CD4-positive, alpha-beta T cell (primary cell): ENCODE data around the gene ARHGEF25. TPM values are rescaled to one million over a fixed set of nuclear protein-coding genes. Genes with fewer than 3 reads are reported as not detected.

Experiments
- ATAC-seq: fragments of 200-7000 bp; cut with Tn5 transposase; one replicate; pipeline ENCODE4 v1.10.0; 2022; ENCODE audit warnings: mild to moderate bottlenecking; ENCODE audit not compliant: poor library complexity
- CTCF ChIA-PET: fragments of 350-600 bp; sonication (Branson Sonifier 250); formaldehyde crosslinking; loops from one replicate; lab custom pipeline; 2021; ENCODE audit warnings: antibody characterized with exemption, inconsistent platforms; lab: Charles Lee
- POLR2A ChIA-PET: fragments of 350-600 bp; sonication (Branson Sonifier 250); formaldehyde crosslinking; loops from one replicate; lab custom pipeline; 2021; ENCODE audit warnings: antibody characterized with exemption, inconsistent platforms; lab: Charles Lee
- DNase-seq, 14 experiments: peaks; one replicate each; pipeline ENCODE4 v3.0.0-alpha.2; 2013 to 2020; ENCODE audit warnings: mixed read lengths in 2 of 14
- H3K27ac ChIP-seq, 2 donors: one replicate each; pipeline versions ENCODE4 v1.5.1 to v1.7.0; 2013; ENCODE audit warnings: low read length in 2 of 2, low read depth in 1 of 2, mild to moderate bottlenecking in 1 of 2
- H3K27me3 ChIP-seq, 2 experiments: 1 replicate in 1 of 2; 2 replicates in 1 of 2; pipeline versions ENCODE4 v1.6.1 to v1.7.0; 2013; ENCODE audit warnings: low read length in 2 of 2, control low read depth in 1 of 2, mild to moderate bottlenecking in 1 of 2, moderate library complexity in 1 of 2; ENCODE audit not compliant: insufficient read depth in 2 of 2, control insufficient read depth in 1 of 2
- H3K36me3 ChIP-seq: one replicate; pipeline ENCODE4 v1.6.1; 2013; ENCODE audit warnings: low read length, control low read depth; ENCODE audit not compliant: insufficient read depth
- H3K4me1 ChIP-seq: one replicate; pipeline ENCODE4 v1.6.1; 2013; ENCODE audit warnings: low read length, control low read depth; ENCODE audit not compliant: insufficient read depth
- H3K4me3 ChIP-seq: one replicate; pipeline ENCODE4 v1.5.1; 2013; ENCODE audit warnings: mild to moderate bottlenecking, low read length, moderate library complexity
- H3K9me3 ChIP-seq, 2 experiments: 1 replicate in 1 of 2; 2 replicates in 1 of 2; pipeline versions ENCODE4 v1.6.1 to v1.7.0; 2013; ENCODE audit warnings: low read length in 2 of 2, mild to moderate bottlenecking in 2 of 2, control low read depth in 1 of 2, moderate library complexity in 1 of 2; ENCODE audit not compliant: control insufficient read depth in 1 of 2, insufficient read depth in 1 of 2
- H3K27ac Mint-ChIP-seq: one replicate; pipeline ENCODE4 v1.8.0; 2020; ENCODE audit warnings: mixed read lengths
- H3K27me3 Mint-ChIP-seq: one replicate; pipeline ENCODE4 v1.8.0; 2021; ENCODE audit warnings: mixed read lengths
- H3K36me3 Mint-ChIP-seq: one replicate; pipeline ENCODE4 v1.8.0; 2021; ENCODE audit warnings: low read depth, mixed read lengths
- H3K4me1 Mint-ChIP-seq: one replicate; pipeline ENCODE4 v1.8.0; 2021; ENCODE audit warnings: low read depth, mixed read lengths
- H3K4me3 Mint-ChIP-seq: one replicate; pipeline ENCODE4 v1.8.0; 2020; ENCODE audit warnings: mild to moderate bottlenecking, mixed read lengths
- H3K9me3 Mint-ChIP-seq: one replicate; pipeline ENCODE4 v1.8.0; 2020; ENCODE audit warnings: mixed read lengths
- CTCF ChIP-seq: fragments of 200-600 bp; IDR thresholded peaks from one replicate; pipeline ENCODE4 v1.8.0; 2022; ENCODE audit warnings: antibody characterized with exemption, mild to moderate bottlenecking
- intact Hi-C, 2 experiments: fragments of 100-400 bp; cut with DNase I in 1 of 2; cut with micrococcal nuclease in 1 of 2; formaldehyde crosslinking; loops; one replicate each; pipeline versions ENCODE4 v1.15.1 to v1.9.0; 2023 to 2025; cut with DNase I, micrococcal nuclease
- total RNA-seq, 174 experiments: library from RNA in 2 of 174; stranded (reverse) in 2 of 174; gene quantifications; one replicate each; pipeline ENCODE4 v1.2.3 and lab custom pipeline; 2021 to 2026

ARHGEF25 gene
- total RNA-seq, 2 experiments from 2014 or later, result 0.25 to 0.27 TPM

GRCh38 chr12:57604454-57604991 is 6.7 kb upstream of the ARHGEF25 start, which contains the start of gene DTX3:
TSS of gene DTX3 (plus strand) at chr12:57604824. CDS start at chr12:57606518, 1,694 bp downstream.
- peak within 1 kb of the TSS; percentile 45 to 52 for H3K27ac ChIP-seq
- H3K9me3 ChIP-seq, result no peaks in the 10 kb centered on the region
- H3K4me1 ChIP-seq, result peaks cover 25% of the 10 kb centered on the region
- no peaks in the 10 kb centered on the region for H3K27me3 Mint-ChIP-seq
- peak within 1 kb of the TSS; percentile 92 for H3K4me3 Mint-ChIP-seq
- peak within 1 kb of the TSS; percentile 81 for H3K27ac Mint-ChIP-seq
- peaks cover 31% of the 10 kb centered on the region for H3K36me3 ChIP-seq
- POLR2A ChIA-PET, result interaction anchor here (1.6 kb wide), 1 partner anchor 12 kb away, joined by 4 read pairs; no protein-coding TSS in a partner anchor
- no peak for TF ChIP-seq CTCF
- CTCF ChIA-PET, result interaction anchor here (2.0 to 3.9 kb wide), 2 partner anchors 21 kb away, joined by 12 to 15 read pairs; no protein-coding TSS in a partner anchor
- DNase-seq (peak in 7 of 14 experiments; percentile 15 to 65 (median 47)), ATAC-seq (peak; percentile 65)
- no peaks in the 10 kb centered on the region for H3K27me3 ChIP-seq
- H3K4me3 ChIP-seq, result peak within 1 kb of the TSS; percentile 74
- H3K36me3 Mint-ChIP-seq, result peaks cover 46% of the 10 kb centered on the region
- peaks cover 32% of the 10 kb centered on the region for H3K4me1 Mint-ChIP-seq
- no peaks in the 10 kb centered on the region for H3K9me3 Mint-ChIP-seq
- intact Hi-C loops, result no loop called here

GRCh38 chr12:57604992-57605810 is 6.0 kb upstream of the ARHGEF25 start:
- ChIA-PET POLR2A (interaction anchor here (0.6 to 0.8 kb wide), 4 partner anchors 12 to 22 kb away, joined by 3 to 4 read pairs (median 3); no protein-coding TSS in a partner anchor), CTCF (interaction anchor here (3.9 kb wide), 1 partner anchor 22 kb away, joined by 15 read pairs; no protein-coding TSS in a partner anchor)
- ATAC-seq, result peak; percentile 58
- Histone ChIP-seq H3K4me3 (peak overlapping the region; percentile 74), H3K4me1 (peaks cover 27% of the 10 kb centered on the region), H3K27ac (no peak overlapping the region), H3K36me3 (peaks cover 25% of the 10 kb centered on the region), H3K27me3 (no peaks in the 10 kb centered on the region), H3K9me3 (no peaks in the 10 kb centered on the region)
- Mint-ChIP-seq H3K9me3 (no peaks in the 10 kb centered on the region), H3K27ac (peak overlapping the region; percentile 81), H3K4me3 (peak overlapping the region; percentile 92), H3K27me3 (peaks cover under 1% of the 10 kb centered on the region), H3K36me3 (peaks cover 39% of the 10 kb centered on the region), H3K4me1 (peaks cover 33% of the 10 kb centered on the region)
- peak in 1 of 14 experiments; percentile 39 for DNase-seq
- TF ChIP-seq CTCF, result no peak
- intact Hi-C loops, result no loop called here

- DNase-seq (no peak), ATAC-seq (no peak)
- CTCF ChIA-PET, result interaction anchor here (3.9 kb wide), 1 partner anchor 22 kb away, joined by 15 read pairs; no protein-coding TSS in a partner anchor
- no peaks in the 10 kb centered on the region for H3K27me3 ChIP-seq
- peaks cover 33% of the 10 kb centered on the region for H3K36me3 Mint-ChIP-seq
- H3K36me3 ChIP-seq, result peaks cover 18% of the 10 kb centered on the region
- peaks cover 40% of the 10 kb centered on the region for H3K4me1 Mint-ChIP-seq
- intact Hi-C loops, result no loop called here
- H3K27me3 Mint-ChIP-seq, result peaks cover 7% of the 10 kb centered on the region
- H3K27ac ChIP-seq, result no peak overlapping the region
- H3K4me1 ChIP-seq, result peaks cover 34% of the 10 kb centered on the region
- H3K9me3 Mint-ChIP-seq, result no peaks in the 10 kb centered on the region
- peaks cover 0 to 1% of the 10 kb centered on the region in 2 experiments for H3K9me3 ChIP-seq
- POLR2A ChIA-PET, result interaction anchor here (0.6 to 0.8 kb wide), 4 partner anchors 13 to 23 kb away, joined by 3 to 4 read pairs (median 3); no protein-coding TSS in a partner anchor
- no peak for TF ChIP-seq CTCF
- H3K27ac Mint-ChIP-seq, result peak overlapping the region; percentile 81
- peak overlapping the region; percentile 92 for H3K4me3 Mint-ChIP-seq
- no peak overlapping the region for H3K4me3 ChIP-seq
Measured at GRCh38 chr12:57605811-57606311, 5.4 kb upstream of the ARHGEF25 start.
